ENCODE results near the gene ATP5F1B. TPM values are rescaled to one million over a fixed set of nuclear protein-coding genes. Genes with fewer than 3 reads are reported as not detected.
A peak's percentile ranks its signal among the peaks of the same experiment; 100 is the strongest.

ATP5F1B gene
- total and polyA plus RNA-seq, 2 of the 13 experiments (the other 11 are each of a cell fraction or from before 2014, with no cell fraction given), result 1,051 to 1,180 TPM

DNA sequence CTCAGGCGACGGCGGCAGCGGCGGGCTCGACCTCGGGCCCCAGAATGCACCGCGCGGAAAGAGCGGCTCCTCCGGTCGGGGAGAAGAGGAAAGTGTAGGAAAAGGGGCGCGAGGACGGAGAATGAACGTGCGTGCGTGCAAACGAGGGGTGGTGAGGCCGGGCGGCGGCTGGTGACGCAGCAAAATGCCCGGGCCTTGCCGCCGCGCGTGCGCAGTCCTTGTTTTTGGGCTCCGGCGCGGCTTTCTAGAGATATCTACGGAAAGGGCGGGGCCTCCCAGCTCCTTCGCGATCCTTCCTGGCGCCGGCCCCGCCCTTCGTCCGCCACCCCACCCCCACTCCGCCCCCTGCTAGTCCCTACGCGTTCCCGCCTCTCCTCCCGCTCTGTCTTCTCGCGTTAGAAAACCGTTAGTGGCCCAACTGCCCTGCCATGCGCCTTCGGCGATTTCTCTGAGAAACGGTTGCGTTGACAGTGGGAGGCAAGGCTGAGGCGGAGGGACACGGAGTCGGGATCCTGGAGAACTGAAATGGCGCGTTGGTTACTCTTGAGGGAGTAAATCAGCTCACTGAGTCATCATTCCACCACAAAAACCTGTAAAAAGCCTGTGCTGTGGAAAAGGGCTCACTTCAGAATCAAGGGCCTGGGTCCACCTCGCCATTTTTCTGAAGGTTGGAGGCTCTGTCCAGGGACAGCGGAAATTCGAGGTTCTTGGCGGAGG, 42.5 kb upstream of the ATP5F1B start, which contains the start of gene PTGES3 (continued):
- TF ChIP-seq ZNF557 (CRISPR knock-in tag; IDR thresholded peaks at IDR 0.05) (peak; percentile 66; the same call in 1 of the 2 replicates), EEA1 (CRISPR knock-in tag; IDR thresholded peaks at IDR 0.05; ENCODE audit: borderline replicate concordance) (no peak), YEATS2 (CRISPR knock-in tag; IDR thresholded peaks at IDR 0.05; ENCODE audit: borderline replicate concordance) (peak; percentile 91), TFE3 (CRISPR knock-in tag; IDR thresholded peaks at IDR 0.05) (peak; percentile 87), PITX1 (CRISPR knock-in tag; IDR thresholded peaks at IDR 0.05) (peak; percentile 62; the same call in 1 of the 2 replicates), TMF1 (CRISPR knock-in tag; IDR thresholded peaks at IDR 0.05; ENCODE audit: low read depth) (peak; percentile 58; the same call in 1 of the 2 replicates), ZNF670 (CRISPR knock-in tag; IDR thresholded peaks at IDR 0.05; ENCODE audit: borderline replicate concordance) (no peak; the same call in 1 of the 2 replicates), NR2F2 (IDR thresholded peaks at IDR 0.05; ENCODE audit: borderline replicate concordance, low read depth) (0 out of 2 replicates have a peak, but pooled peaks have one; percentile 4), CREM (IDR thresholded peaks at IDR 0.05) (peak; percentile 77), CREM (CRISPR knock-in tag; IDR thresholded peaks at IDR 0.05) (no peak), ZNF564 (CRISPR knock-in tag; IDR thresholded peaks at IDR 0.05) (peak; percentile 78), PHF21A (CRISPR knock-in tag; IDR thresholded peaks at IDR 0.05) (peak; percentile 69; the same call in 1 of the 2 replicates), ZNF124 (CRISPR knock-in tag; IDR thresholded peaks at IDR 0.05) (peak; percentile 94), WIZ (CRISPR knock-in tag; IDR thresholded peaks at IDR 0.05) (peak; percentile 69), MYNN (CRISPR knock-in tag; IDR thresholded peaks at IDR 0.05; ENCODE audit: low read depth) (peak; percentile 69; the same call in 1 of the 2 replicates), ZNF639 (CRISPR knock-in tag; conservative IDR thresholded peaks at IDR 0.05) (peak; percentile 93), ZNF615 (CRISPR knock-in tag; IDR thresholded peaks at IDR 0.05; ENCODE audit: borderline replicate concordance) (0 out of 2 replicates have a peak, but pooled peaks have one; percentile 29), NFIC (IDR thresholded peaks at IDR 0.05; ENCODE audit: low read length) (no peak), ZFP1 (CRISPR knock-in tag; IDR thresholded peaks at IDR 0.05) (peak; percentile 18; the same call in 1 of the 2 replicates)
- TF ChIP-seq, protein P1, sequence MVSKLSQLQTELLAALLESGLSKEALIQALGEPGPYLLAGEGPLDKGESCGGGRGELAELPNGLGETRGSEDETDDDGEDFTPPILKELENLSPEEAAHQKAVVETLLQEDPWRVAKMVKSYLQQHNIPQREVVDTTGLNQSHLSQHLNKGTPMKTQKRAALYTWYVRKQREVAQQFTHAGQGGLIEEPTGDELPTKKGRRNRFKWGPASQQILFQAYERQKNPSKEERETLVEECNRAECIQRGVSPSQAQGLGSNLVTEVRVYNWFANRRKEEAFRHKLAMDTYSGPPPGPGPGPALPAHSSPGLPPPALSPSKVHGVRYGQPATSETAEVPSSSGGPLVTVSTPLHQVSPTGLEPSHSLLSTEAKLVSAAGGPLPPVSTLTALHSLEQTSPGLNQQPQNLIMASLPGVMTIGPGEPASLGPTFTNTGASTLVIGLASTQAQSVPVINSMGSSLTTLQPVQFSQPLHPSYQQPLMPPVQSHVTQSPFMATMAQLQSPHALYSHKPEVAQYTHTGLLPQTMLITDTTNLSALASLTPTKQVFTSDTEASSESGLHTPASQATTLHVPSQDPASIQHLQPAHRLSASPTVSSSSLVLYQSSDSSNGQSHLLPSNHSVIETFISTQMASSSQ (IDR thresholded peaks at IDR 0.05; ENCODE audit: low read depth), result no peak
- TF ChIP-seq, protein P1 (CRISPR knock-in tag; IDR thresholded peaks at IDR 0.05; ENCODE audit: borderline replicate concordance), result peak; percentile 58; the same call in 1 of the 2 replicates

Data from HepG2 (cell line).